ENCODE results near the gene DRP2.

- TF ChIP-seq CTCF (conservative IDR thresholded peaks at IDR 0.05; ENCODE audit: low read depth, low read length) = no peak
- no peak for TF ChIP-seq MAZ (IDR thresholded peaks at IDR 0.05; ENCODE audit: borderline replicate concordance, low read depth, low read length)
Observed at GRCh38 chrX:101229170-101229569, 9.6 kb downstream of the DRP2 start.

Measured in IMR-90 (cell line).